Activated naive CD8-positive, alpha-beta T cell (primary cell): ENCODE measurements around the gene NCKIPSD.
"Not testable (repeated sequence)": the region's sequence is repeated elsewhere in the genome, so short reads cannot be mapped to it uniquely, and the experiment has no call there.

Experiments
- H3K27ac Mint-ChIP-seq: one replicate; pipeline ENCODE4 v1.8.0; 2021; ENCODE audit warnings: mixed read lengths
- H3K27me3 Mint-ChIP-seq: one replicate; pipeline ENCODE4 v1.8.0; 2021; ENCODE audit warnings: mixed read lengths
- H3K36me3 Mint-ChIP-seq: one replicate; pipeline ENCODE4 v1.8.0; 2021; ENCODE audit warnings: mixed read lengths
- H3K4me1 Mint-ChIP-seq: one replicate; pipeline ENCODE4 v1.8.0; 2021; ENCODE audit warnings: low read depth, mixed read lengths
- H3K4me3 Mint-ChIP-seq: one replicate; pipeline ENCODE4 v1.8.0; 2021; ENCODE audit warnings: mild to moderate bottlenecking, mixed read lengths
- H3K9me3 Mint-ChIP-seq: one replicate; pipeline ENCODE4 v1.8.0; 2021; ENCODE audit warnings: low read depth, mixed read lengths

Gene NCKIPSD

GRCh38 chr3:48685603-48686511, at the start of gene NCKIPSD:
Gene NCKIPSD (minus strand): TSS chr3:48685915. CDS start chr3:48685807, 108 bp downstream.
- Mint-ChIP-seq H3K27ac (peak within 1 kb of the TSS; percentile 84), H3K4me1 (peaks cover 22% of the 10 kb centered on the region), H3K4me3 (peak within 1 kb of the TSS; percentile 91), H3K9me3 (no peaks in the 10 kb centered on the region), H3K27me3 (no peaks in the 10 kb centered on the region), H3K36me3 (no peaks in the 10 kb centered on the region)

- H3K9me3 Mint-ChIP-seq, H3K27ac Mint-ChIP-seq, H3K4me1 Mint-ChIP-seq: not testable (repeated sequence)
These were observed 49.5 kb upstream of the NCKIPSD start for GRCh38 chr3:48735075-48735767.

GRCh38 chr3:48734541-48734940, 48.8 kb upstream of the NCKIPSD start:
- not testable (repeated sequence) for H3K27ac Mint-ChIP-seq, H3K4me1 Mint-ChIP-seq, H3K4me3 Mint-ChIP-seq, H3K9me3 Mint-ChIP-seq, H3K36me3 Mint-ChIP-seq, H3K27me3 Mint-ChIP-seq

More at GRCh38 chr3:48735075-48735767, 49.5 kb upstream of the NCKIPSD start:
- H3K27me3 Mint-ChIP-seq, H3K36me3 Mint-ChIP-seq, H3K4me3 Mint-ChIP-seq: not testable (repeated sequence)

GRCh38 chr3:48733752-48734518, 48.2 kb upstream of the NCKIPSD start:
- not testable (repeated sequence) for H3K9me3 Mint-ChIP-seq, H3K4me1 Mint-ChIP-seq

GRCh38 chr3:48727511-48727910, 41.8 kb upstream of the NCKIPSD start:
- Mint-ChIP-seq H3K27me3 (no peaks in the 10 kb centered on the region), H3K4me3 (no peak overlapping the region), H3K4me1 (no peaks in the 10 kb centered on the region), H3K27ac (no peak overlapping the region), H3K9me3 (no peaks in the 10 kb centered on the region), H3K36me3 (no peaks in the 10 kb centered on the region)

More at GRCh38 chr3:48733752-48734518, 48.2 kb upstream of the NCKIPSD start:
- not testable (repeated sequence) for H3K36me3 Mint-ChIP-seq, H3K27ac Mint-ChIP-seq, H3K27me3 Mint-ChIP-seq, H3K4me3 Mint-ChIP-seq

GRCh38 chr3:48725185-48725855, 39.6 kb upstream of the NCKIPSD start:
- not testable (repeated sequence) for H3K9me3 Mint-ChIP-seq, H3K27ac Mint-ChIP-seq, H3K27me3 Mint-ChIP-seq, H3K4me1 Mint-ChIP-seq, H3K4me3 Mint-ChIP-seq, H3K36me3 Mint-ChIP-seq

- Mint-ChIP-seq H3K4me1 (no peaks in the 10 kb centered on the region), H3K9me3 (no peaks in the 10 kb centered on the region), H3K27me3 (no peaks in the 10 kb centered on the region), H3K4me3 (no peak overlapping the region), H3K27ac (no peak overlapping the region), H3K36me3 (no peaks in the 10 kb centered on the region)
These were observed 38.0 kb upstream of the NCKIPSD start for GRCh38 chr3:48723725-48724124.

- not testable (repeated sequence) for H3K9me3 Mint-ChIP-seq, H3K36me3 Mint-ChIP-seq, H3K4me1 Mint-ChIP-seq, H3K27me3 Mint-ChIP-seq, H3K27ac Mint-ChIP-seq, H3K4me3 Mint-ChIP-seq
These were observed 37.6 kb upstream of the NCKIPSD start for GRCh38 chr3:48723293-48723692.

GRCh38 chr3:48716982-48717746, 31.4 kb upstream of the NCKIPSD start, which contains the start of gene IP6K2:
Gene IP6K2 (minus strand): TSS chr3:48717221. CDS start chr3:48695291, 21,930 bp downstream.
- H3K4me1 Mint-ChIP-seq = peaks cover 36% of the 10 kb centered on the region
- no peaks in the 10 kb centered on the region for H3K27me3 Mint-ChIP-seq
- H3K36me3 Mint-ChIP-seq = peaks cover 2% of the 10 kb centered on the region
- H3K9me3 Mint-ChIP-seq = no peaks in the 10 kb centered on the region
- peak within 1 kb of the TSS; percentile 93 for H3K27ac Mint-ChIP-seq
- H3K4me3 Mint-ChIP-seq = peak within 1 kb of the TSS; percentile 98

- H3K27me3 Mint-ChIP-seq = no peaks in the 10 kb centered on the region
- H3K9me3 Mint-ChIP-seq = no peaks in the 10 kb centered on the region
- H3K27ac Mint-ChIP-seq = peak overlapping the region; percentile 93
- peak overlapping the region; percentile 98 for H3K4me3 Mint-ChIP-seq
- peaks cover 2% of the 10 kb centered on the region for H3K36me3 Mint-ChIP-seq
- peaks cover 40% of the 10 kb centered on the region for H3K4me1 Mint-ChIP-seq
These were observed 30.8 kb upstream of the NCKIPSD start for GRCh38 chr3:48716508-48716981.

- Mint-ChIP-seq H3K27ac (peak overlapping the region; percentile 66), H3K36me3 (peaks cover 2% of the 10 kb centered on the region), H3K4me3 (peak overlapping the region; percentile 98), H3K9me3 (no peaks in the 10 kb centered on the region), H3K4me1 (peaks cover 50% of the 10 kb centered on the region), H3K27me3 (no peaks in the 10 kb centered on the region)
These were observed 29.6 kb upstream of the NCKIPSD start for GRCh38 chr3:48715174-48715800.

GRCh38 chr3:48711727-48712126, 26.0 kb upstream of the NCKIPSD start:
- Mint-ChIP-seq H3K27ac (peak overlapping the region; percentile 64), H3K9me3 (no peaks in the 10 kb centered on the region), H3K36me3 (peaks cover 2% of the 10 kb centered on the region), H3K27me3 (no peaks in the 10 kb centered on the region), H3K4me1 (peaks cover 67% of the 10 kb centered on the region), H3K4me3 (peak overlapping the region; percentile 30)

- Mint-ChIP-seq H3K4me3 (peak overlapping the region; percentile 46), H3K27ac (peak overlapping the region; percentile 72), H3K4me1 (peaks cover 54% of the 10 kb centered on the region), H3K36me3 (peaks cover 3% of the 10 kb centered on the region), H3K27me3 (no peaks in the 10 kb centered on the region), H3K9me3 (no peaks in the 10 kb centered on the region)
These were observed 23.3 kb upstream of the NCKIPSD start for GRCh38 chr3:48709051-48709461.
